GM12878 (cell line): ENCODE results near the gene CBLN3. TPM values are rescaled to one million over a fixed set of nuclear protein-coding genes. Genes with fewer than 3 reads are reported as not detected.

ENCODE experiments used
- ATAC-seq: fragments of 200-7000 bp; cut with Tn5 transposase; 3 replicates; pipeline ENCODE4 v1.9.1; 2020; ENCODE audit warnings: mild to moderate bottlenecking, moderate library complexity
- BruUV-seq: library from RNA; stranded (reverse); fragments of 400-500 nt; replicated peaks from 2 replicates; lab custom pipeline; 2021; lab: Mats Ljungman, UMichigan
- CTCF ChIA-PET: fragments of 300-600 bp; sonication (Branson Sonifier 250); formaldehyde crosslinking; extraction: SDS; loops from one replicate; lab custom pipeline; 2021; ENCODE audit warnings: inconsistent platforms; lab: Yijun Ruan, JAX
- POLR2A ChIA-PET: fragments of 350-600 bp; formaldehyde crosslinking; extraction: SDS; loops from one replicate; lab custom pipeline; 2021; ENCODE audit warnings: inconsistent platforms; lab: Charles Lee
- RAD21 ChIA-PET: fragments of 300-600 bp; sonication (Branson Sonifier 250); formaldehyde crosslinking; loops from one replicate; lab custom pipeline; 2023; ENCODE audit warnings: antibody characterized with exemption; ENCODE audit not compliant: unreplicated experiment; lab: Charles Lee
- SMC1A ChIA-PET: fragments of 300-600 bp; sonication (Branson Sonifier 250); formaldehyde crosslinking; loops from one replicate; lab custom pipeline; 2023; ENCODE audit not compliant: unreplicated experiment, uncharacterized antibody; lab: Charles Lee
- DNase-seq: peaks from one replicate; pipeline ENCODE4 v3.0.0-alpha.2; 2011; ENCODE audit warnings: low read depth, low spot score
- FAIRE-seq: peaks from 3 replicates; lab custom pipeline; 2011; peaks lifted over from hg19 to GRCh38; lab: Jason Lieb, UNC
- H2AFZ ChIP-seq: 2 replicates; pipeline ENCODE4 v1.6.0; 2011; ENCODE audit warnings: low read depth, low read length, control low read depth; ENCODE audit not compliant: control insufficient read depth
- H3K27ac ChIP-seq: 2 replicates; pipeline ENCODE4 v1.5.1; 2011; ENCODE audit warnings: control low read depth; ENCODE audit not compliant: control insufficient read depth, insufficient read depth
- H3K27me3 ChIP-seq, 2 experiments: replicated peaks in 1 of 2; 2 replicates each; pipeline versions ENCODE4 v1.6.0 to v1.6.1; 2011; ENCODE audit warnings: low read length in 1 of 2; ENCODE audit not compliant: control insufficient read depth in 2 of 2, insufficient read depth in 2 of 2
- H3K36me3 ChIP-seq, 2 experiments: 2 replicates each; pipeline ENCODE4 v1.5.1; 2011; ENCODE audit warnings: low read length in 1 of 2; ENCODE audit not compliant: control insufficient read depth in 2 of 2, insufficient read depth in 2 of 2
- H3K4me1 ChIP-seq: 2 replicates; pipeline ENCODE4 v1.6.1; 2011; ENCODE audit warnings: mild to moderate bottlenecking, low read length, moderate library complexity, mixed read lengths; ENCODE audit not compliant: control insufficient read depth, insufficient read depth
- H3K4me2 ChIP-seq: 2 replicates; pipeline ENCODE4 v1.6.0; 2011; ENCODE audit warnings: control low read depth; ENCODE audit not compliant: control insufficient read depth, insufficient read depth
- H3K4me3 ChIP-seq: fragments of 200-600 bp; sonication (generic); 2 replicates; pipeline ENCODE4 v1.5.1; 2016
- H3K79me2 ChIP-seq: 2 replicates; pipeline ENCODE4 v1.6.0; 2011; ENCODE audit warnings: low read length; ENCODE audit not compliant: control insufficient read depth, insufficient read depth
- H3K9ac ChIP-seq: 2 replicates; pipeline ENCODE4 v1.8.0; 2011; ENCODE audit warnings: low read length, control low read depth, mixed read lengths; ENCODE audit not compliant: control insufficient read depth, insufficient read depth
- H3K9me3 ChIP-seq: replicated peaks from 3 replicates; pipeline ENCODE4 v1.5.1; 2011; ENCODE audit warnings: mild to moderate bottlenecking, low read length; ENCODE audit not compliant: control insufficient read depth, insufficient read depth
- H4K20me1 ChIP-seq: 2 replicates; pipeline ENCODE4 v1.6.0; 2011; ENCODE audit not compliant: control insufficient read depth, insufficient read depth
- BRCA1 ChIP-seq: IDR thresholded peaks from 2 replicates; pipeline ENCODE4 v1.6.1; 2011; ENCODE audit warnings: low read depth, low read length, improper control_type of control experiment
- CEBPB ChIP-seq, 2 experiments: fragments of 150-350 bp in 1 of 2; IDR thresholded peaks; 2 replicates each; pipeline ENCODE4 v1.6.1; 2012 to 2014; ENCODE audit warnings: low read depth in 2 of 2, low read length in 2 of 2, borderline replicate concordance in 1 of 2, inconsistent platforms in 1 of 2
- E2F4 ChIP-seq: IDR thresholded peaks from 2 replicates; pipeline ENCODE4 v1.6.1; 2012; ENCODE audit warnings: low read depth, low read length, improper control_type of control experiment
- E2F8 ChIP-seq: fragments of 450-650 bp; IDR thresholded peaks from 2 replicates; pipeline ENCODE4 v1.6.1; 2018; ENCODE audit warnings: mild to moderate bottlenecking, low read depth, moderate library complexity; ENCODE audit not compliant: partially characterized antibody
- EED ChIP-seq: sonication (generic); IDR thresholded peaks from 2 replicates; pipeline ENCODE4 v1.6.1; 2016; ENCODE audit warnings: antibody characterized with exemption, low read depth
- FOXM1 ChIP-seq: IDR thresholded peaks from 2 replicates; pipeline ENCODE4 v1.6.1; 2012; ENCODE audit warnings: low read depth, mild to moderate bottlenecking, inconsistent platforms, low read length, moderate library complexity
- JUND ChIP-seq: IDR thresholded peaks from 2 replicates; pipeline ENCODE4 v1.6.1; 2012; ENCODE audit warnings: low read depth, mild to moderate bottlenecking, low read length, improper control_type of control experiment, moderate library complexity
- POLR2A ChIP-seq: IDR thresholded peaks from 2 replicates; pipeline ENCODE4 v1.6.1; 2011; ENCODE audit warnings: low read depth, mild to moderate bottlenecking, low read length
- POLR2AphosphoS2 ChIP-seq: IDR thresholded peaks from 2 replicates; pipeline ENCODE4 v1.6.1; 2011; ENCODE audit warnings: low read depth, mild to moderate bottlenecking, low read length, improper control_type of control experiment, moderate library complexity
- WGBS: methylation state at CpG from one replicate; pipeline ENCODE4 v1.1.6; 2016; ENCODE audit warnings: low lambda C conversion rate; ENCODE audit not compliant: insufficient replicate concordance, insufficient coverage; ENCODE audit errors: missing lambda C conversion rate; 5-methylcytosine and 5-hydroxymethylcytosine counted together
- in situ Hi-C: fragments of 300-500 bp; cut with MboI; formaldehyde crosslinking; loops from 9 replicates; pipeline ENCODE4 v1.14.3; 2018; ENCODE audit warnings: mixed read lengths
- intact Hi-C: fragments of 100-400 bp; cut with micrococcal nuclease; formaldehyde crosslinking; loops from one replicate; pipeline ENCODE4 v1.14.2; 2022; ENCODE audit not compliant: unreplicated experiment
- polyA plus RNA-seq, 11 experiments: library from polyadenylated mRNA; depleted of rRNA in 4 of 11; unstranded in 6 of 11; stranded (reverse) in 5 of 11; fragments of >200 nt; fragmentation: Nextera tagmentation in 4 of 11; fragmentation: Illumina TruSeq in 1 of 11; extraction: Ambion mirVana in 4 of 11; extraction: Trizol in 1 of 11; gene quantifications; 1 replicate in 1 of 11; 2 replicates in 10 of 11; pipeline versions ENCODE4 v1.2.1 to v1.2.3, GENCODE V29; 2011 to 2016; ENCODE audit warnings: inconsistent platforms in 2 of 11, missing spikeins in 2 of 11, low read depth in 1 of 11
- total RNA-seq, 4 experiments: library from RNA; depleted of rRNA in 3 of 4; stranded (reverse); fragments of >200 nt in 3 of 4; fragmentation: Illumina TruSeq in 1 of 4; extraction: Trizol in 1 of 4; gene quantifications; 2 replicates each; pipeline versions ENCODE4 v1.2.1 to v1.2.3, GENCODE V29; 2013 to 2021
- TF ChIP-seq, protein P1 (sequence below), 3 experiments: IDR thresholded peaks in 2 of 3; conservative IDR thresholded peaks in 1 of 3; 2 replicates each; pipeline ENCODE4 v1.5.1; 2011; ENCODE audit warnings: low read depth in 3 of 3, low read length in 3 of 3, mild to moderate bottlenecking in 3 of 3, control low read depth in 2 of 3, moderate library complexity in 2 of 3, inconsistent platforms in 1 of 3, mixed read lengths in 1 of 3; ENCODE audit not compliant: control insufficient read depth in 2 of 3, insufficient read depth in 1 of 3; ENCODE audit errors: extremely low read depth in 1 of 3

Gene CBLN3
- total and polyA plus RNA-seq, 10 of the 15 experiments (the other 5 are each of a cell fraction or from before 2014, with no cell fraction given), result 0.16 to 4.9 (median 1.3) TPM

- 75% methylated on average over 6 of the region's 6 CpGs for whole genome bisulfite sequencing
- Histone ChIP-seq H3K27ac (no peak overlapping the region), H2AFZ (no peak overlapping the region), H3K36me3 (peaks cover 13 to 33% of the 10 kb centered on the region in 2 experiments), H3K27me3 (no peaks in the 10 kb centered on the region), H3K9me3 (no peaks in the 10 kb centered on the region), H3K4me1 (peaks cover 17% of the 10 kb centered on the region), H4K20me1 (no peaks in the 10 kb centered on the region), H3K79me2 (peaks cover 10% of the 10 kb centered on the region), H3K9ac (no peak overlapping the region), H3K4me3 (no peak overlapping the region), H3K4me2 (no peak overlapping the region)
- ChIA-PET SMC1A (interaction anchor here (0.9 to 8.1 kb wide), 13 partner anchors 14 to 193 kb away, joined by 3 to 73 read pairs (median 5); partner anchors contain the start of genes ADCY4, RIPK3 and TINF2), POLR2A (no interaction called here), RAD21 (interaction anchor here (1.7 to 4.2 kb wide), 3 partner anchors 70 to 102 kb away, joined by 4 to 31 read pairs (median 15); partner anchors contain the start of gene RIPK3), CTCF (interaction anchor here (0.9 to 11.4 kb wide), 17 partner anchors 12 to 963 kb away, joined by 3 to 220 read pairs (median 6); partner anchors contain the start of genes ADCY4, CIDEB and RIPK3)
- no peak for TF ChIP-seq E2F4
- TF ChIP-seq EED, result no peak
- no peak for TF ChIP-seq FOXM1
- no peak for TF ChIP-seq POLR2AphosphoS2
- no peak for TF ChIP-seq JUND
- no peak for TF ChIP-seq BRCA1
- TF ChIP-seq, protein P1, sequence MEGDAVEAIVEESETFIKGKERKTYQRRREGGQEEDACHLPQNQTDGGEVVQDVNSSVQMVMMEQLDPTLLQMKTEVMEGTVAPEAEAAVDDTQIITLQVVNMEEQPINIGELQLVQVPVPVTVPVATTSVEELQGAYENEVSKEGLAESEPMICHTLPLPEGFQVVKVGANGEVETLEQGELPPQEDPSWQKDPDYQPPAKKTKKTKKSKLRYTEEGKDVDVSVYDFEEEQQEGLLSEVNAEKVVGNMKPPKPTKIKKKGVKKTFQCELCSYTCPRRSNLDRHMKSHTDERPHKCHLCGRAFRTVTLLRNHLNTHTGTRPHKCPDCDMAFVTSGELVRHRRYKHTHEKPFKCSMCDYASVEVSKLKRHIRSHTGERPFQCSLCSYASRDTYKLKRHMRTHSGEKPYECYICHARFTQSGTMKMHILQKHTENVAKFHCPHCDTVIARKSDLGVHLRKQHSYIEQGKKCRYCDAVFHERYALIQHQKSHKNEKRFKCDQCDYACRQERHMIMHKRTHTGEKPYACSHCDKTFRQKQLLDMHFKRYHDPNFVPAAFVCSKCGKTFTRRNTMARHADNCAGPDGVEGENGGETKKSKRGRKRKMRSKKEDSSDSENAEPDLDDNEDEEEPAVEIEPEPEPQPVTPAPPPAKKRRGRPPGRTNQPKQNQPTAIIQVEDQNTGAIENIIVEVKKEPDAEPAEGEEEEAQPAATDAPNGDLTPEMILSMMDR (IDR thresholded peaks at IDR 0.05 in 2 of 3, conservative IDR thresholded peaks at IDR 0.05 in 1 of 3; ENCODE audit: control insufficient read depth in 2 of 3, extremely low read depth in 1 of 3, insufficient read depth in 1 of 3, low read depth in 3 of 3, low read length in 3 of 3), result no peak
- TF ChIP-seq POLR2A, result no peak
- no peak for TF ChIP-seq E2F8
- TF ChIP-seq CEBPB (IDR thresholded peaks at IDR 0.05; ENCODE audit: borderline replicate concordance in 1 of 2, low read depth in 2 of 2, low read length in 2 of 2), result no peak
- BruUV-seq, result no TSS peak
- intact Hi-C loops (loop anchor here (1.0 kb wide), 2 partner anchors 103 to 108 kb away; no protein-coding TSS in a partner anchor), in situ Hi-C loops (loop anchor here (5.0 to 10.0 kb wide), 2 partner anchors 194 to 1131 kb away; partner anchors contain the start of genes BCL2L2, PPP1R3E and TINF2)
- DNase-seq (no peak), FAIRE-seq (no peak), ATAC-seq (no peak)
These were observed 6.5 kb upstream of the CBLN3 start for GRCh38 chr14:24435998-24436354.
